ENCODE data around the gene LRP2.

- TF ChIP-seq CTCF (IDR thresholded peaks at IDR 0.05; ENCODE audit: borderline replicate concordance, extremely low read depth, low read length, poor library complexity, severe bottlenecking) (no peak), EZH2 (IDR thresholded peaks at IDR 0.05; ENCODE audit: borderline replicate concordance, low read depth, low read length, severe bottlenecking) (no peak)
These were observed 10.2 kb upstream of the LRP2 start for GRCh38 chr2:169372561-169372960.

Data from DND-41 (cell line).